Measurements from ENCODE around the gene FPGT. TPM values are rescaled to one million over a fixed set of nuclear protein-coding genes. Genes with fewer than 3 reads are reported as not detected.
"Not testable (repeated sequence)": the region's sequence is repeated elsewhere in the genome, so short reads cannot be mapped to it uniquely, and the experiment has no call there.

FPGT gene
- total RNA-seq = 7.4 and 8.1 TPM in 2 replicates

GRCh38 chr1:74197657-74198552, at the start of gene FPGT, which contains the start of gene LRRIQ3:
Gene FPGT (plus strand): TSS chr1:74198242. CDS start chr1:74198279, 37 bp downstream.
Gene LRRIQ3 (minus strand): TSS chr1:74198176. CDS start chr1:74183684, 14,492 bp downstream.
- peak; percentile 95 to 96 for DNase-seq (ENCODE audit: low read depth in 2 of 2)

DNA sequence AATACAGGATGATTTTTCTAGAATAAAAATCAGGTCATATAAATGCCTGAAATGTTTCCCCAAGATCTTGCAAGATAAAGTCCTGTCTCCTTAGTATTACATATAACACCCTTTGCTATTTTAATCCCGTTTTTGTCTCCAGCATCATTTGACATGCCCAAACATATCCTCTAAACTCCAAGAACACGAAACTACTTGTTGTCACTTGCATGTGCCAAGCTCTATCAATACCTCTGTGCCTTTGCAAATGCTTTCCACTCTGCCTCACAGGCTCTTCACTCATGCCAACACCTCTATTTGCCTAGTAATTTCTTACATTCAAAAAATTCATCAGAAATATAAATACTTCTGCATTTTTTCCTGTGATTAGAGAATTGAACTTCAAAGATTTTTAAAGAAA, 38.0 kb upstream of the FPGT start:
- no peak for DNase-seq (ENCODE audit: low read depth in 2 of 2)

- no peak for DNase-seq (ENCODE audit: low read depth in 2 of 2)
These were observed 36.5 kb upstream of the FPGT start for GRCh38 chr1:74161497-74161896.

DNA sequence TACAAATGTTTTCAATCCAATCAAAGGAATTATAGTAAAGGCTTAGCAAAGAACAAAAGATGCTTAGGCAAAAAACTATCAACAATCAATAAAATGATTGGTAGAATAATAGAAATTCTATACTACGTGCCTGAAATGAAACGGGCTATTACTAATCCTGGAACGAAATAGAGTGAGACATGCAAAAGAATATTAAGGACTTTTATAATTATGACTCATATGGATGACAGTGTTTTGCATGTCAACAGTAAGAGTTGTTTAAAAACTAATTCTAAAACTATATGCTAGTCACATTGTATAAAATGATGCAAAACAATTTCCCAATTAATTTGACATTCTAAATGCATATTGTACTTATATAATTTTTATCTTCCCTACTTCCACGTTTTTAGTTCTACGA, 35.7 kb upstream of the FPGT start:
- DNase-seq (ENCODE audit: low read depth in 2 of 2) = no peak

DNA sequence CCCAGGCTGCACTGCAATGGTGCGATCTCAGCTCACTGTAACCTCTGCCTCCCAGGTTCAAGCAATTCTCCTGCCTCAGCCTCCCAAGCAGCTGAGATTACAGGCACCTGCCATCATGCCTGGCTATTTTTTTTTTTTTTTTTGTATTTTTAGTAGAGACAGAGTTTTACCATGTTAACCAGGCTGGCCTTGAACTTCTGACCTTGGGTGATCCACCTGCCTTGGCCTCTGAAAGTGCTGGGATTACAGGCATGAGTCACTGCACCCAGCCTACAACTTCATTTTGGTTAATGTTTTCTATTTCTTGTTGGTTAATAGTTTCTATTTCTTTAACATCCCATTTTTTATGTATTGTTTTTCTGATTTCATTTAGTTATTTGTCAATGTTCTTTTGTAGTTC, 23.6 kb upstream of the FPGT start:
- DNase-seq (ENCODE audit: low read depth in 2 of 2) = not testable (repeated sequence)

GRCh38 chr1:74180490-74180889, 17.6 kb upstream of the FPGT start:
- DNase-seq (ENCODE audit: low read depth in 2 of 2) = no peak

DNA sequence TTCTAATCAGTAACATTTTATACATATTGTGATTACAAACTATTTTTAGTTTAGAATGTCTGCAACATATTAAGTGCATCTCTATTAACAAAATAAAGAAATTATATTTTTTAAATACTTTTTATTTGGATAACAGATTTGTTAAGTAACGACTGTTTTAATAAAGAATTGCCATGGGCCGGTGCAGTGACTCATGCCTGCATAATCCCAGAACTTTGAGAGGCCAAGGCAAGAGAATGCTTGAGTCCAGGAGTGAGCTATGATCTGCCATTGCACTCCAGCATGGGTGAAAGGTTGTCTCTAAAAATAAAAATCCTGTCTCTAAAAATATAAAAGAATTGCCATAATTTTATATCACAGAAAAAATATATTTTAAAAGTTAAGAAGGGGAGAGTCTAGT, 4.1 kb upstream of the FPGT start:
- DNase-seq (ENCODE audit: low read depth in 2 of 2) = no peak

DNA sequence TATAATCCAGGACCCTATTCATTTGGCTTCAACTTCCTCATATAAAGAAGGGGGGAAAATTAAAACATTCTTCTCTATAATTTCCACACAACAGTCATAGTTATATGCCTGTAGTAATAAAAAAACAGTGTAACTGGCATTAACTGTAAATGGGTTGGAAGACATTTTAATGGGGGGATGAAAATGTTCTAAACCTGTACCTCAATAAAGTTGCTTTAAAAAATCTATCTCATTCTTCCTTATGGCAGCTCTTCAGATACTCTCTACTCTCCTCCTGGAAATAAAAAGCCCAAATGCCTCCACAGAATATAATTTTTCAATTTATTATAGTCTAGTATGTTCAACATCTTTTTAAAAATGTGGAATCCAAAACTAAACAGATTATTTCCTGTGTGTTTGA, 2.7 kb upstream of the FPGT start:
- DNase-seq (ENCODE audit: low read depth in 2 of 2) = no peak

- DNase-seq (ENCODE audit: low read depth in 2 of 2) = no peak
These were observed 787 bp upstream of the FPGT start for GRCh38 chr1:74197255-74197654.

DNA sequence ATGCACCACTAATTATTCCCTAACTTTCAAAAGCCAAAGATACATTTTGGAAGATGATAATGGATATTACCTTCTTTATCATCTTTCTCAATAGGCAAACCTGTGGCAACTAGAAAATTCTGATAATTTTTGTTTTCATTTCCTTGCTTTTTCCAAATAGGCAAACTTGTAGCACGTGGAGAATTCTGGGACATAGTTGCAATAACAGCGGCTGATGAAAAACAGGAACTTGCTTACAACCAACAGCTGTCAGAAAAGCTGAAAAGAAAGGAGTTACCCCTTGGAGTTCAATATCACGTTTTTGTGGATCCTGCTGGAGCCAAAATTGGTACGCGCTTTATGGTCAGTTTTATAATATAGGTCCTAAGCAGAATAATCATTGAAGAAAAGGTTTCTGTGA, 1.5 kb downstream of the FPGT start:
- DNase-seq (ENCODE audit: low read depth in 2 of 2) = no peak

- no peak for DNase-seq (ENCODE audit: low read depth in 2 of 2)
These were observed 7.2 kb downstream of the FPGT start for GRCh38 chr1:74205266-74205665.

- no peak for DNase-seq (ENCODE audit: low read depth in 2 of 2)
These were observed 17.2 kb downstream of the FPGT start for GRCh38 chr1:74215229-74215628.

DNA sequence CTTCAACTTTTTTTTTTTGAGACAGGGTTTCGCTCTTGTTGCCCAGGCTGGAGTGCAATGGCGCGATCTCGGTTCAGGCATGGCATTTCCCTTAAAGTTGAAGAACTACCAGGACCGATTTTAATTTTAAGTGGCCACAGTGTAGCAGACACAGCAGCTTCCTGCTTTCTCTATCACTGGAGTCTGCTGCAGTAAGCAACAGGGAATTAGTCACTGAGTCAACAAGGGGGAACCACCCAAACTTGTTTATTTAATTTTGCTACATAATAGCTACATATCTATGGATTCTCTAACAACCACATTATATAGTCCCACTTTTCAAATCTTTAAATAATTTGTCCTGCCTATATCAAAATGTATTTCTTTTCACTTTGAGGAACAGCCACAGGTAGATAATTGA, 24.7 kb downstream of the FPGT start:
- peak in 1 of 2 donors; percentile 0 for DNase-seq (ENCODE audit: low read depth in 2 of 2)

GRCh38 chr1:74223453-74223852, 25.4 kb downstream of the FPGT start:
- DNase-seq (ENCODE audit: low read depth in 2 of 2) = no peak

DNA sequence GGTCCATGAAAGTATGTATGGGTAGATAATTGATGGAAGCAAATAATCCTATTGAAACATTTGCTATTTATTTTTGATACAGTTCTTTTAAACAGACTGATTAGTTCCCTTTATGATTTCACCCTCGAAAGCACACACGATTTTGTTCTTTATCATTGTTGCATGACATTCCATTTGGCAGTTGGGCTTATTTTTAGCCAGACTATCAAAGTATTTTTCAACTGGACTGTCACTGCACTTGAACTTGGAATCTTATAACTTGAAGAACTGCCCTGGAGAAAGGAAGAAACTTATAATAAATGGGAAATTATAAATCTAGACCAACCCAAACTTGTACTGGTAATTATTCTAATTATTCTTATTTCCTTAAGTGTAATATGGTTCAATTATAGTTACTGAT, 37.1 kb downstream of the FPGT start, which contains the start of gene TNNI3K:
Gene TNNI3K, plus strand, starts transcription at position 235 of the 400 bp plus-strand sequence. Its CDS starts 65 bp downstream, at position 300.
- DNase-seq (ENCODE audit: low read depth in 2 of 2) = no peak

DNA sequence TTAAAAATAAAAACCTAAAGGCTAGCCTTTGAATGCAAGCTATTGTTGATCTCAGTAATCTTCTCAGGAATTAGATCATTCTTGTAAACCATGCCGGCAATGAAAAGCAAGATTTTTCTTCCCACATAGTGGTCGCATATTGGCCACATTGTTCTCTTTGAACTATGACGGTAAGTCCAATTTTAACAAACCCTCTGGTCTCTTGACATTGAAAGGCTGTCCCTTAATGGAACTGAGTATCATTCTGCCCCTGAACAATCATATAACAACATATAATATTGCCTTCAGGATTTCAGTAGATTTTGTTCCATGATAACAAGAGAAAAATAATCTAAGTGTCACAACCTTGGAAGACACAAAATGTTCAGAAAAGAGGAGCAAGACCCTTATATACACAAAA, 38.4 kb downstream of the FPGT start:
- DNase-seq (ENCODE audit: low read depth in 2 of 2) = no peak

GRCh38 chr1:74237035-74237434, 39.0 kb downstream of the FPGT start:
- no peak for DNase-seq (ENCODE audit: low read depth in 2 of 2)

DNA sequence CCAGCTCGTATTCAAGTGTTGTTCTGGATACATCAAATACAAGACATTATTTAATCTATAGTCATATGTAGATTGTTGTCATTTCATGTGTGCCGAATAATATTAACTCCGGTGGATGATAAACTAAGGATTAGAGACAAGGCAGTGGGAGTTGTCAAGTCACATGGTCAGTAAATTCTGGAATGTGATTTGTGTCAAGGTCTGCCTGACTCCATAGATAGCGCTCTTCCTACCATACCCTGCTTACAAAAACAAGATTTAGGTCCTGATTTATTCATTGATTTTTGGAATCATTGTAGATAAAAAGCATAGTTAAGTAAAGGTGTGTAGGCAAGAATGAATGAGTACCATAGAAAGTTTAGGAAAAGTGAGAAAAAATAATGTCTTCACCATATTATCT, 39.7 kb downstream of the FPGT start:
- DNase-seq (ENCODE audit: low read depth in 2 of 2) = no peak

DNA sequence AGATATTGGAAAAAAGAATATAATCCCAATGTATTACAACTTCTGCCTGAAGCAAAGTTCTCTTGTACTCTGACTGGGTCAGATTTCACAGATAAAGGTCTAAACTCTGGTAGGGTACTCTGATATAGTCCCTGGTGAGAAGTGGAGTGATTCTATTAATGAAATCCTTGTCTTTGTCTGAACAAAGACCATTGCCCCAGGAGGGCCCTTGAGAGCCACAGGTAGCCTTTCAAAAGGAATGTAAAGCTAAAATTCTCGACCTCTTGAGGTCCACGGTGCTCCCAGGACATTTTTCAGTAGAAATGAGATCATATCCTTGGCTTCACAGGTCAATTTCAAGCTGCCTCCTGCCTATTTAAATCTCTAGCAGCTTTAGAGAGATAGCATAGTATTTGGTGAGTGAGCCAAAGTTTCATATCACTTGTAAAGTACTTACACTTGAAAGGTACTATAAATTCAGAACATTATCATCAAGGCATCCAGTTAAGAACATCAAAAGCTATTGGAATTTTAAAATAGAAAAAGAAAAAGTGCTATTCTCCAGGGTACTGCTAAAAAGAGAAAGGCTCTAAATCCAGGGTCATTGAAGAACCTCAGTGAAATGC, 47.2 kb downstream of the FPGT start:
- DNase-seq (ENCODE audit: low read depth in 2 of 2) = no peak

DNA sequence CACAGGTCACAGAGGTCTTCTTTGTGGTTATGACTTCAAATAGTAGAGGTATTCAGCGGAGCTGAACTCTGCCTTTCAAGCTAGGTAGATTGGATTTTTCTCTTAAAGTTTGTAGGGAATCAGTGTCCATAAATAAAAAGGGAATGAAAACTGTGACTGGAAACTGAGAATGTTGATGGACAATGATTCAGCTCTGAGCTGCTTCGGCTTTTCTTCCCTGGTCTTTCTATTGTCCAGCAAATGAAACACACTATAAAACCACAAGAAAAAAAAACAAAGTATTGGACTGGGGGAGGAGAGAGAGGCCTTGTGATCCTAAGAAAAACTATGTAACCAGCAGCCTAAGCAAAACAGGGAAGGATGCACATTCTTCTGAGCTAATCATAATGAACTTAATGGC, 48.3 kb downstream of the FPGT start:
- DNase-seq (ENCODE audit: low read depth in 2 of 2) = no peak

- DNase-seq (ENCODE audit: low read depth in 2 of 2) = no peak
These were observed 50.0 kb downstream of the FPGT start for GRCh38 chr1:74247881-74248528.

DNA sequence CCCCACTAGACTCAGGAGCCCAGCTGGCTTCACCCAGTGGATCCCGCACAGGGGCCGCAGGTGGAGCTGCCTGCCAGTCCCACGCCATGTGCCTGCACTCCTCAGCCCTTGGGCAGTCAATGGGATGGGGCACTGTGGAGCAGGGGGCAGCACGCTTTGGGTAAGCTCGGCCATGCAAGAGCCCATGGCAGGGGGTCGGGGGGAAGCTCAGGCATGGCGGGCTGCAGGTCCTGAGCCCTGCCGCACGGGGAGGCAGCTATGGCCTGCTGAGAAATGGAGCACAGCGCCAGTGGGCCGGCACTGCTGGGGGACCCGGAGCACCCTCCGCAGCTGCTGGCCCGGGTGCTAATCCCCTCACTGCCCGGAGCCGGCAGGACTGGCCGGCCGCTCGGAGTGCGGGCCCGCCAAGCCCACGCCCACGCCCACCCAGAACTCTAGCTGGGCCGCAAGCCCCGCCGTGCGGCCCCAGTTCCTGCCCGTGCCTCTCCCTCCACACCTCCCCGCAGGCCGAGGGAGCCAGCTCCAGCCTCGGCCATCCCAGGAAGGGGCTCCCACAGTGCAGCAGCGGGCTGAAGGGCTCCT, 55.3 kb downstream of the FPGT start:
- not testable (repeated sequence) for DNase-seq (ENCODE audit: low read depth in 2 of 2)
